ENCODE results near the gene MGAT5.
A peak's percentile ranks its signal among the peaks of the same experiment; 100 is the strongest.

DNA sequence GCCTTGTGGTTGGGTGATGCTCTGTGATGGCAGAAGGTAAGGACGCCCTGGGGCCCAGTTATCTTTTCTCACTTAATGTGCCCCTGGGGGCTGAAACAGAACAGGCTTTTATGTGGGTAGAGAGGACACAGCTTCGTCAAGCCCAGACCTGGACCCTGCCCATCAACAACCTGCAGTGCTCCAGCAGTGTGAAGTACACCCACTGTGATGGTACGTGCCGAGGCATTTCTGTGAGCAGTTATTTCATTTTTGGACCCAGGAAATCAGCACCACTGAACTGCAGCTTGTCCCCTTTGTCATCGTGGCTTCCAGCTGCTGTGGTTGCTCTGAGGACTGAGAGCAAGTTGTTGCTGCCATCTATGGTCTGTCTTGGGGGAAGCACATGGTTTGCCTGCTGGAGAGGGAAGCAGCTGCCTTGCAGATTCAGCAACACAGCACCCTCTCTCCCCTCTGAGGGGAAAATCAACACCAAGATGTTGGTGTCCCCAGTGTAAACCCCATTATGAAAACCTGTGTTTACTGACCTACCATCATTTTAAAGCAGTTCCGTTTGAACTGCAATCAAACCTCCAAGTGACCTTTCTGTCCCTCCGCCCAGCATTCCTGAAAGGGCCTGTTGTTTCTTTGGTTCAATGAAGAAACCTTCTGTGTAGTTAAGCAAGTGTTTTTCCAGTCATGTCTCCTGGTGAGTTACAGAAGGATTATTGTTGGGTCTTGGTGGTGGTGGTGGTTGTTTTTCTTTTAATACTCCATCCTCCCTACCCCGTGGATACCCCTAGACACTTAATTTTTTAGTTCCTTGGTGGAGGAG, 158.2 kb downstream of the MGAT5 start:
- TF ChIP-seq CTCF (conservative IDR thresholded peaks at IDR 0.05) (peak; percentile 48), ZFX (IDR thresholded peaks at IDR 0.05) (no peak)
